Activated CD8-positive, alpha-beta memory T cell treated with anti-CD3 and anti-CD28 coated beads for 48 hours (primary cell): ENCODE measurements around the gene MINDY1.

Experiments used
- DNase-seq, 3 experiments: peaks; one replicate each; pipeline ENCODE4 v3.0.0-alpha.2; 2020; ENCODE audit warnings: low read depth in 2 of 3, low spot score in 2 of 3

Gene MINDY1

DNA sequence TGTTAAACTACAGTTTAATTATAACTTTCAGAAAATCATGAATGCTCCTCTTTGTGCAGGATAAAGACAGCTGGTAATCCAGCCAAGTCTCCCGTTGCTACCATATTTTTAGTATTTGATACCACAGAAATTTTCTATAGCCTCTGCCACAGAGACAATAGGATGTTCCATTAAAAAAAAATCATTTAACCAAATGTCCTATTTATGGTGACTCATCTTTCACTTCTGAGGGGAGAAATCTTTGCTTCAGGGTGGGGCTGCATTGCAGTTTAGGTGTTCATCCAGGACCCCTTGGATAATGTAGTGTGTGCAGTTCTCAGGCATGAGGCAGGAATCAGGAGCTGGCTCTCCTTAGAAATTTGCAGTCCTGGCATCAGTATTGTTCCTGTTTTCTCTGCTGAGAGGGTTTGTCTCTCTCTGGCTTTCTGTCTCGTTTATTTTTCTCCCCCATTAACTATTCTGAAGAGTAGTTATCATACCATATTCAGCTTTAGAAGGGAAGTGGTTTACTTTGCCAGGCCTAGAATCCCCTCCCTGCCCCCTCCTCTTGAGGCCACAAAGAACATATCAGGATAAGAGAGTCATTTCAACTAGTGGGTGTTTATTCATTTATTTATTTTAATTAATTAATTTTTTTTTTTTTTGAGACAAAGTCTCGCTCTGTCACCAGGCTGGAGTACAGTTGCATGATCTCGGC, 4.6 kb upstream of the MINDY1 start:
- no peak for DNase-seq

DNA sequence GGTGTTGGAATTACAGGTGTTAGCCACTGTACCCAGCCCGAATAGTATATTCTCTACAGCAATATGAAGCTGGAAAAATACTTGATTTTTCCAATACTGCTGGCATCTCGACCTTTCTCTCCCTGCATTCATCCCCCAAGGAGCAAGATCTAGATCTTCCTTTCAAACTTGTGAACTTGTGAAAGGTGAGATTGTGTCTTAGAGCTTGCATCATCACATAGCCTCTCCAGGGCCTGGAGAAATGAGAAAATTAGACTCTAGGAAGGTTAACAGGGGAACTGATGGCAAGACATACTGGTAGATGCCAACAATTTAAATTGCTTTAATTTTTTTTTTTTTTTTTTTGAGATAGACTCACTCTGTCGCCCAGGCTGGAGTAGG, 3.6 kb upstream of the MINDY1 start:
- DNase-seq, result no peak

DNA sequence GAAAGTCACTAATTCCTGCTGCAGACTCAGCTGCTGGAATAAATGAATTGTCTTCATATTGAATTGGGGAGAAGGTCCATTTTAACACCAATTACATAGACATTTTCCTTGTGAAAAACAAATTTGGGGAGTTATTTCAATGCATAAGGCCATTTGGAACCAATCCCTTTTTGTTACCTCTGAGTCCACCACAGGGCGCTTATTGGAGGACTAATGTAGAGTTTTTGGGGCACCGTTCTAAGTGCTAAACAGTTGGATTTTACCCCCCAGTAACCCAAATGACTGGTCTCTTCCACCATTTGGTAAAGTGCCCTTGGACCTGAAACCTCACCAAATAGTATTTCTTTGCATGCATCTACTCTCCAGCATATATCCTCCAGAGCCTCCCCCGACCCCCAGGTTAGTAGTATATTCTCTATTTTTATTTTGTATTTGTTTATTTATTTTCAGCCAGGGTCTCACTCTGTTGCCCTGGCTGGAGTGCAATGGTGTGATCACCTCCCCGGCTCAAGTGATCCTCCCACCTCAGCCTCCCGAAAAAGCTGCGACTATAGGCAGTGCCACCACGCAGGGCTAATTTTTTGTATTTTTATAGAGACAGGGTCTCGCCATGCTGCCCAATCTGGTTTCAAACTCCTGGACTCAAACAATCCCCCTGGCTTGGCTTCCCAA, 3.1 kb upstream of the MINDY1 start:
- DNase-seq, result no peak

DNA sequence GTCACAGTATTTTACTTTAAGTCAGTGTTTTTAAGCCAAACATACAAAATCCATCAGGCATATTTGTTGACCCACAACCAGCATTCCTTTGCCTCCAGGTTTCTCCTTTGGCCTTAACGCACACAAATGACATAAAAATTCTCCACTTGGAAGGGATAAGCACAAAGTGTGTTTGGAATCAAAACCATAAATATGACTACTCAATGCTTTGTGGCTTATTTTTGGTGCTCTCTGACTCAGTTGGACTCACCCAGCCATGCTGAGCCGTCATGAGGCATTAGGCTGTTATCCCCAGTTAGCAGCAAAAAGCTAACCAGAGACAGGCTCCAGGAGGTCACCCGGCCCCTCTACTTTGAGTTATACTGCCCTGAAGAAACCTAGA, 2.5 kb upstream of the MINDY1 start:
- DNase-seq, result no peak

DNA sequence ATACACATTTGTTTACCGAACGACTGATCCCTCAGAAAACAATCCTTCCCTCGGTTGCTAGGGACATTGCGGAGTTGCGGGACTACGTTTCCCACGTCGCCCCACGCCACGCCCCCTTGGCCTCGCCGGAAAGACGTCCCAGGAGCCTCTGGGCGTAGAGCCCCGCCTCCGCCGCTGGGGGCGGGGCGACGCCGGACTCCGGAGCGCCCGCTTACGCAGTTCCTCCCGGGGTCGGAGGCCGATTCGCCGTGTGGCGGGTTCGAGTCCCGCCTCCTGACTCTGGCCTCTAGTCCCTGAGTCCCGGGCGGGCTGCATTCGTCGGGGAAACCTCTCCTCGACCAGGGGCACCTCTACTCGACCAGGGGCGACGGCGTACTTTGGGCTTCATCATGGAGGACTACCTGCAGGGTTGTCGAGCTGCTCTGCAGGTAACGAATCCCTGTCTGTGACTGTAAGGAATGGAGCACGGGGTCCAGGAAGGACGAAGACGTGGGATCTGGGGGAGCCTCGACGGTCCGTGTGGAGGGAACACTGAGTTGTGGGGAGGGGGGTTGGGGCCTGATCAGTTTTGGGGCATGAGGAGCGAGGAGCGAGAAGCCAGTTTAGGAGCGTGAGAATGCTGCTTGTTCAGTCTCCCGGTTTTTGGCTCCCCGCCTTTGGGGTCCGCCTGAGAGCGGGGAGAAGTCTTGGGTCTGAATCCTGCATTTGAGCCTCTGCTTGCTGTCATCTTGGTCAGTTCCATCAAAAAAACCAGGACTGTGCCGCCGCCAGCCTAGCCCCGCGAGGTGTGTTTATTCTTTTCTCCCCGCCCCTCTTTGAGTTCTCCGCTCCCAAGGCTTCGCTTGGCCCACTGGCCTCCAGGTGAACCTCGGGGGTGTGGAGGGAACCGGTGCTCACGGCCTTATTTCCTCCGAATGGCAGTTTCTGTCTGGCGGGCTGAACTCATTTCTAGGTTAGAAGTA, 1.8 kb upstream of the MINDY1 start, which contains the start of gene PRUNE1:
Gene PRUNE1, plus strand, starts transcription at position 206 of the 962 bp plus-strand sequence. Its CDS starts 184 bp downstream, at position 390.
- DNase-seq, result peak; percentile 87 to 95 (median 92)

DNA sequence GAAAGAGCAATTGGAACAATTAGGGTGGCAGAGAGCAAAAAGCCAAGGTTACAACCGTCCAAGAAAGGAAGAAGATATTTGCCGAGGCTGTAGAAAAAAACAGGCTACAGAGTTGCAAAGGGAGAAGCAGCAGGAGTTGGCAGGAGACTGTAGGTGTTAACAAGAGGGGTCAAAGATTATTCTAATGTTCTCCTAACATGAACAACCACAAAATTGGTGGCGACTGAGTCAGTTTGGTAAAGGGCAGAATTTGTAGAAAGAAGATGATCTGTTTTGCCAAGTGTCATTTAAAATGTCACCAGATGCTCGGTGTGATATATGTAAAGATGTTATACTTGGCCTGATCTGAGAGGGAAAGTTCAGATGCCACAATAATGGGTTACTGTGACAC, 1.1 kb upstream of the MINDY1 start:
- DNase-seq, result no peak

DNA sequence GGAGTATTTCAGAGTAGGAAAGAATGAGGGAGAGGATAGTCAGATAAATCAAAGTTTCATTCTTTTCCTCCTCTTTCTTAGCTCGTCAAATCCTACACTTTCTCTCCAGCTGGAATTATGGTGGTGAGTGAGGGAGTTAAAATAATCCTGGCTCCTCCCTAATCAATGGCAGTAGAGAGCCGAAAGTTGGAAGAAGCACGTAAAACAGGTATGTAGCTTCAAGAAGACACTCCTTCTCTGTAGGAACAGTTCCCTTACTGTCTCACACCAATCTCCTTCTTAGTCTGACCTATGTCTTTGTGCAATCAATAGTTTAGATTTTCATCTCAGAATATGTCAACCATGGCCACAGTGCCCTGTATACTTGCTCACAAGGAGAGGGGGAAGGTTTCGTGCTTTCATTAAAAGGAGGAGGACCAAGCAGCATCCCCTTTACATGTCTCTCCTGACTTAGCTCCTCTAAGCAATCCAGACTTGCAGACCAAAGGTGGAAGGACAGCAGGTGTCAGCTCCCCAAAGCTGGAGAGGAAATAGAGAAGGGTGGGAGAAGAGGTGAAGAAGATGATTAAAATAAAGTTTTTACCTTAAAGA, 878 bp downstream of the MINDY1 start:
- DNase-seq, result no peak

DNA sequence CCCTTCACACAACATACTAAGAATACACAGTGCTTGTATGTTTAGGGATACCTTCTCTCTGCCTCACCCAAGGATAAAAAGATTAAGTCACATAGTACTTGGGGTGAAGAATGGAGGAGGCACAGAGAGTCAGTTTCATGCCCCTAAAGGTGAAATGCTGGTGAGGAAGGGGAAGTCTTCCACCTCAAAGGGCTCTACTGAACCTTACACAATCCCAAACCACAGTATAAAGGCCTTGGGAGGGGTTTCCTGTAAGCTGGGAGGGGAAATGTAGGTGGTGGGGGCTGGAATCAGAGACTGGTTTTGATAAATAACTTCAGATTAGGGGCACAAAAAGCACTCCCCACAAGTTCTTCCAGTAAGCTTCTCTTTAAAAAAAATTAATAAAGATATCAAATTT, 3.5 kb downstream of the MINDY1 start:
- no peak for DNase-seq

DNA sequence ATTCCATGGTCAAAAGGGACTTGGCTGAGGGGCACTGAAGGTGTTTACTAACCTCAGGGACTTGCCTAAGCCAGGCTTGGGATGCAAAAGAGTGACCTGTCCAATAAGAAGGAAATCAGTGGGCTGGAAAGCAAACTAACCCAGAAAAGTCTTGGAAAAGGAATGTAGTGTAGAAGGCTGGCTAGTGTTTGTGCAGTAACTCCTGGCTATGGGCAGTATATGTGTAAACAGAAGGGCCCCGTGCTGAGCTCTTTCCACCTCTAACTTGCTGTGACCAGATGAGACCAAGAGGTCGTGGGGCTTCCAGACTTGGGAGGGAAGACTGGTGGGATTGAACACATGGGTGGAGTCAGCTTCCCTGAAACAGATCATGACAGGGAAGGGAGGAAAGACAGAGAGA, 4.1 kb downstream of the MINDY1 start:
- DNase-seq, result no peak

DNA sequence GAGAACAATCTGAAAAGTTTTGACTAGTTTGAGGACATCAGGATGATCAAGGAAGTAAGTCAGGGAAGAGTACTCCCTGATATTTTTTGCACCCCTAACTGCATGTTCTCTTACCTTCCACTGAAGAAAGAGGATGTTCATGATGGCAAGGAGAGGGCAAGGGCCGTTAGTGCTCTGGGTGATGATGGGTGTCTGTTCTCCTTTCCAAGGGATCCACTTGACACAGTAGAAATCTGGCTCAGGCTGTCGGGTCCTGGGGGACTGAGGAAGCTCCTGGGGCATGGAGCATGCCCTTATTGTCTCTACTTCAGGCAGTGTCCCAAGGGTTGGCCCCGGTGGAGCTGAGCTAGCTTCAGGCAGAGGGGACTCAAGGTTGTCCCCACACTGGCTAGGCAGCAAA, 4.7 kb downstream of the MINDY1 start:
- DNase-seq, result no peak

DNA sequence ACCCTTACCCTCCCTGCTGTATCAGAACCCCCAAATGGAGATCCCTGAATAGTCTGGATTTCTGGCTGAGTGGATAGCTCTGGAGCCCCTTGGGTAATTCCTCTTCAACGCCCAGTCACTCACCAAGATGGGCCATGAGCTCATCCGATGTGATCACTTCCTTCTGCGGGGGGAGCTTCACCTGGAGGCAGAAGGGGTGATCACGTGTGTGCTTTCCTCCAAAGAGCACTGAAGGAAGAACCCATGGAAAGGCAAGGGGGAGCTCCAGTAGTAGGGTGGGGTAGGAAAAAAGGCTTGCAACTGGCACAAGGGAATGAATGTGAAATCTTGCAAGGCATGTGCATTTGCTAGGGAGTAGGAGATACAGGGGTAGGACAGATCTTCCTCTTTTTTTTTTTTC, 5.1 kb downstream of the MINDY1 start:
- DNase-seq, result no peak

DNA sequence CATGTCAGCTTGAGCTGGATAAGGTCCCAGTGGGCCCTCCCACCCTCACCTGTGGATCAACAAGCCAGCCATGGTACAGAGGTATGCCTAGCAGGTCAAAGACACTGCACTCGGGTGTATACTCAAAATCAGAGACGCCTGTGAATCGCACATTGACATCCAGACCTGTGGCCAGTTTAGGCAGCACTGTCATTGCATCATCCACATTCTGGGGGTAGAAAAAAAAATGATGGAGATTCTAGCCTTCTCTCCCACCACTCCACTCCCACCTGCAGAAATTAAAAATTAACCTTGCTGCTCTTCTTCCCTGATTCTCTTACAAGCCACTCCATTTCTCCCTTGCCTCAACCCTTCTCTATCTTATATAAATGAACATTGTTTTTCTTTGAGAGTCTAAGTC, 6.3 kb downstream of the MINDY1 start:
- no peak for DNase-seq

DNA sequence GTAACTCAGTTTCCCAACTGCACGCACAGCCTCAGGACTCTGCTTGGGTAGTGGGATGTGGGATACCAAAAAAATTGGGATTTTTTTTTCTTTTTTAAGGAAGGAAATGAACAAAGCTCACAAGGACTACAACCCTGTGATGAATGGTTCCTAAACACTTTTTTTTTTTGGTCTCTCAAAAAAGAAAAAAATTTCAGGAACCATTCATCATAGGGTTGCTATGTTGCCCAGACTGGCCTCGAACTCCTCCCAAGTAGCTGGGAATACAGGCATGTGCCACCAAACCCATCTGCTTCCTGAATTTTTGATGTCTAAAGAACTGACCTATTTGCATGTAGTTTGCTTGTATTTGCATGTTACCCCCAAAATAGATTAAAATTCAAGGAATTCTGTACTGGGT, 6.8 kb downstream of the MINDY1 start:
- no peak for DNase-seq

DNA sequence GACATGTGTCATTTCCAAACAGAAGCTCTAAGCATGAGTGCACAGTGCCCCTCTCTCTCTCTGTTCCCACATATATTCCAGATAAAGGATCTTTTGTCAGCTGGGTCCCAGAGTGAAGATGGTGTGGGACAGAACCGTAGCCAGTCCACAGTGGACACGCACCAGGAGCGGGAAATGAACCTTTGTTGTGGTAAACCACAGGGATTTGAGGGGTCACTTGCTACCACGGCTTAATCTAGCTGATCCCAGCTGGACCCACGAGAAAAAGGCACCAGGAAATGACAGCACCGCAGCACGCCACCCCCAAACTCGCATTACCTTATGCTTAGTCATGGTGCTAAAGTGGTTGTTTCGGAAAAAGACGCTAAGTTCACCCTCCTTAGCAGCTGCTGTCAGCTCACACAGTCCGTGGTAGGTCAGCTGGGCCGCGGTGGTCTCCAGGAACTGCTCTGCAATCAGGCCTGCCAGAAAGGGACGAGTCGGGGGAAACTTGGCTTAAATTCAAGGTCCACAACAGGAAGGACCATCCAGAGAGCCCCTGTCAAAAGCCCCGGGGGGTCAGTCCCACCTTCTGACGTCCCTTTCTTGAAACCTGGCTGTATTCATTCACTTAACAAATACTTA, 7.5 kb downstream of the MINDY1 start:
- no peak for DNase-seq

DNA sequence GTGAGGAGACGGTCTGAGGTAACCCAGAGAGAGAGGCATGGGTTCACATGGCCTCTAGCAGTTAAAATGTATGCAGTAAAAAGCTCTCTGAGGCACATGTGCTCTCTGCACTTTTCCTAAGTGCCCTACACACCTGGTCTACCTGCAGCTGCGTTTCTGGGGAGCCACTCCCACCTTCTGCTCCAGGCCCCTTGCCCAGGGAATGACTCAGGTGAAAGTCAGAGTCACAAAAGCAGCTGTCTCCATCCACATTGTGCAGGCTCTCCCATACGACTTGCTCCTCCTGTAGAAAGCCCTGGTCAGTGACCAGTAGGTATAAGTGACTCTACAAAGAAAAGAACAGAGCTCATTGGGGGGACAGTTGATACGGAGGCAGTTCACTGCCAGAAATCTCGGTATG, 8.8 kb downstream of the MINDY1 start:
- DNase-seq, result no peak

DNA sequence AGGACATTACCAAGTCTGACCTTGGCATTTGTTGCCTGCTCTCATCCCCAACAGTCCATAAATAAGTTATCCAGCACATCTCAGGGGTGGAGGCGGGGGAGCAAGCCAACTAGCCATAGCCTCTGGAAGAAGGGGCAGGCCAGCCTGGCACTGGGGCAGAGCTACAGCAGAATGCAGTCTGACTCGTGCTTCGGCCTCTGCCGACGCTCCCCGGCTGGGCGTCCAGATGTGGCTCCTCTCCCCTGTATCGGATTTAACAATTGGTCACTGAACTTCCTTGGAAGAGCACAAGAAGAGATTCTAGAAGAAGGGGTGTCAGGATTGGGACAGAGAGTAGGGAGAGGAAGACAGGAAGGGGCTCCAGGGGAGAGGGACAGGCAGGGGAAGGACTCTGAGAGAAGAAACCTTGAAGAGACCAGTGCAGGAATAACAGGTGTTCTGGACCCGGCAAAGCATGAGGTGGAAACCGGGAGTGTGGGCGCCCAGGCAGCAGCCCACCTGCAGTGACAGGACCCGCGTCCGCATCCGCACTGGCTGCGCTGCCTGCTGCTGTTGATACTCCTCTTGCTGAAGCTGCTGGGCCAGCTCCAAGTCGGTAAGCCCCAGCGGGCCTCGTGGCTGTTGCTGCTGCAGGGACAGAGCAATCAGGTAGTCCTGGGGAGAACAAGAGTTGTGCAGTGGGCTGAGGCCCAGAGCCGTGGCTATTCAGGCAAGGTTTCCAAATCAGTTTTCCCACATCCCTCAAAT, 9.4 kb downstream of the MINDY1 start:
- DNase-seq, result no peak

DNA sequence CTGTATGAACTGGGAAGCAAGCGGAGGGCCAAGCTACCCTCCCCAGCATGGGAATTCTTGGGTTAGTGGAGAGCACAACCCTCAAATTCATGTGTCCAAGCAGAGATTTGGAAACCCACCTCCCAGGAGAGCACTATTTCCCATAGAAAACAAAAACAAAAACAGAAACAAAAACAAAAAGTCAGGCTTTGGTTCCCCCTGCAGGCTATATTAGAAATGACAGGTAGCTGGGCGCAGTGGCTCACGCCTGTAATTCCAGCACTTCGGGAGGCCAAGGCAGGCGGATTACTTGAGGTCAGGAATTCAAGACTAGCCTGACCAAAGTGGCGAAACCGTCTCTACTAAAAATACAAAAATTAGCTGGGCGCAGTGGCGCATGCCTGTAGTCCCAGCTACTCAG, 10.8 kb downstream of the MINDY1 start:
- no peak for DNase-seq

DNA sequence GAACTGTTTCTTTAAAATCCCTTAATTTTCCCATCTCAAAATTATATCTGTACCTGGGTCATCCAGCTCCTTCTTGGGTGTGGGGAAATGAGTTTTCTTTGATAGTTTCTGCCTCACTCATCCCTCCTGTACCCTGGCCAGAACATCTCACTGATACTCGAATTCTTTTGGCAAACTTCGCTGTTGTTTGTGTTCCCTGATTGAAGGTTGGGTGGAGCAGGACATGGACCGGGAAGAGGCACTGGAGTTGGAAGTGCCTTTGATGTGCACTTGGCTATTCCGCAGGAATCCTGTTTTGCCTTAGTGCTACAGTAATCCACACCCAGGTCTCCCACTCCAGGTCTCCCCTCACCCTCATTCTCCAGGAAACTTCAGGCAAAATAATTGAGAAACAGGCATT, 11.2 kb downstream of the MINDY1 start:
- DNase-seq, result no peak

DNA sequence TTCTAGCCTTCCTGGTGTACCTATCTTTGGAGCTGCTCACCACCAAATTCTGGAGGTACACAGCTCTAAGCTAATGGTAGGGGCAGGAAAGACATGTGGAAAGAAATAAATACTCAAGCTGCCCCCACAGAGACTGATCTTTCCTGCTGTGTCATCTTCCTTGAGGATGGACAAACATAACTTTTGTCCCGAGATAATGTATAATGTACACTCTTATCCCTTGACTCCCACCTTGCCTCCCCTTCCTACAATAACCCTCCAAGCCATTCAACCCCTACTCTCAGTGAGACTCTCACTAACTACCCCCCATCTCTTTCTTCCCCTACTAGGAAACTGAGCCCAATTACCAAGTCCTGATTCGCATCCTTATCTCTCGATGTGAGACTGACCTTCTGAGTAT, 12.5 kb downstream of the MINDY1 start:
- no peak for DNase-seq

DNA sequence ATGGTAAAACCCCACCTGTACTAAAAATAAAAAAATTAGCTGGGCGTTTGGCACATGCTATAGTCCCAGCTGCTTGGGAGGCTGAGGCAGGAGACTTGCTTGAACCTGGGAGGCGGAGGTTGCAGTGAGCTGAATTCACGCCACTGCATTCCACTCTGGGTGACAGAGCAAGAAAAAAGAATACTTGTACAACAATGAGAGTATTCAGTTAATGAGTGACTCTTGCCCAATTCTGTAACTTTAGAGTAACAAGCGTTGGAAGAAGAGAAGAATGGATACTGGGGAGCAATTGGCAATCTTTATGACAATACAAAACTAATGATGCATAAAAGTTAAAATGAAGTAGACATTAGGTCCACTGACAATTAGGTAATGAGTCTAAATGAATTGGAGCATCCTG, 14.1 kb downstream of the MINDY1 start:
- DNase-seq, result no peak
